HepG2 (cell line): ENCODE results near the gene C3orf22. TPM values are rescaled to one million over a fixed set of nuclear protein-coding genes. Genes with fewer than 3 reads are reported as not detected.

ENCODE experiments used
- ATAC-seq: fragments of 200-7000 bp; cut with Tn5 transposase; 3 replicates; pipeline ENCODE4 v1.9.1; 2020; ENCODE audit warnings: mild to moderate bottlenecking, moderate library complexity
- BruUV-seq: library from RNA; stranded (reverse); fragments of 400-500 nt; replicated peaks from 2 replicates; lab custom pipeline; 2021; lab: Mats Ljungman, UMichigan
- CTCF ChIA-PET: fragments of 300-600 bp; formaldehyde crosslinking; extraction: SDS; loops from one replicate; lab custom pipeline; 2021; ENCODE audit warnings: low total read pairs, inconsistent platforms, low intra/inter-chr PET ratio; lab: Yijun Ruan, JAX
- POLR2A ChIA-PET: fragments of 350-600 bp; sonication (Branson Sonifier 250); formaldehyde crosslinking; loops from one replicate; lab custom pipeline; 2020; ENCODE audit warnings: antibody characterized with exemption, inconsistent platforms; lab: Yijun Ruan, JAX
- DNase-seq: peaks from one replicate; pipeline ENCODE4 v3.0.0-alpha.2; 2015; ENCODE audit warnings: low spot score
- FAIRE-seq: peaks from 3 replicates; lab custom pipeline; 2011; peaks lifted over from hg19 to GRCh38; lab: Jason Lieb, UNC
- H2AFZ ChIP-seq: one replicate; pipeline ENCODE4 v1.6.1; 2011; ENCODE audit warnings: low read length, inconsistent platforms
- H3K27ac ChIP-seq: fragments of 300-600 bp; 3 replicates; pipeline ENCODE4 v1.8.0; 2011; ENCODE audit warnings: mixed run types, mild to moderate bottlenecking, mixed read lengths, low read length, inconsistent platforms; ENCODE audit not compliant: insufficient read depth; ENCODE audit errors: extremely low read length
- H3K27me3 ChIP-seq, 2 experiments: fragments of 200-600 bp in 1 of 2; 2 replicates in 1 of 2; 3 replicates in 1 of 2; pipeline versions ENCODE4 v1.6.0 to v1.8.0; 2011; ENCODE audit warnings: low read length in 2 of 2, mild to moderate bottlenecking in 2 of 2, moderate library complexity in 2 of 2, inconsistent platforms in 1 of 2; ENCODE audit not compliant: insufficient read depth in 2 of 2, control insufficient read depth in 1 of 2
- H3K36me3 ChIP-seq, 2 experiments: fragments of 200-600 bp in 1 of 2; replicated peaks in 1 of 2; 2 replicates in 1 of 2; 3 replicates in 1 of 2; pipeline versions ENCODE4 v1.5.1 to v1.8.0; 2011; ENCODE audit warnings: low read length in 2 of 2, inconsistent platforms in 1 of 2; ENCODE audit not compliant: insufficient read depth in 2 of 2, control insufficient read depth in 1 of 2
- H3K4me1 ChIP-seq: 2 replicates; pipeline ENCODE4 v1.5.1; 2012; ENCODE audit warnings: low read length, inconsistent platforms; ENCODE audit not compliant: insufficient read depth
- H3K4me2 ChIP-seq: 2 replicates; pipeline ENCODE4 v1.6.0; 2011; ENCODE audit warnings: low read depth, low read length, inconsistent platforms
- H3K4me3 ChIP-seq, 3 experiments: fragments of 200-600 bp in 1 of 3; sonication (generic), shearing (Covaris generic) in 1 of 3; replicated peaks in 1 of 3; 2 replicates each; pipeline ENCODE4 v1.5.1; 2011 to 2016; ENCODE audit warnings: low read length in 3 of 3, inconsistent platforms in 2 of 3, low read depth in 2 of 3, mild to moderate bottlenecking in 2 of 3, control low read depth in 1 of 3, mixed read lengths in 1 of 3; ENCODE audit not compliant: insufficient read depth in 1 of 3
- H3K79me2 ChIP-seq: one replicate; pipeline ENCODE4 v1.6.1; 2011; ENCODE audit warnings: low read length, inconsistent platforms; ENCODE audit not compliant: insufficient read depth
- H3K9ac ChIP-seq: 2 replicates; pipeline ENCODE4 v1.6.0; 2011; ENCODE audit warnings: mild to moderate bottlenecking, low read depth, low read length, inconsistent platforms; ENCODE audit not compliant: insufficient read depth
- H3K9me3 ChIP-seq: 2 replicates; pipeline ENCODE4 v1.5.1; 2012; ENCODE audit warnings: mild to moderate bottlenecking, low read length
- H4K20me1 ChIP-seq: 2 replicates; pipeline ENCODE4 v1.6.0; 2011; ENCODE audit warnings: inconsistent platforms, mild to moderate bottlenecking, low read length, moderate library complexity; ENCODE audit not compliant: insufficient read depth
- ARID5B ChIP-seq: IDR thresholded peaks from 2 replicates; pipeline ENCODE4 v1.4.0; 2020; ENCODE audit warnings: mild to moderate bottlenecking, missing genetic modification reagents
- FOXC1 ChIP-seq: sonication (generic); formaldehyde crosslinking; IDR thresholded peaks from 2 replicates; pipeline ENCODE4 v1.8.0; 2022; ENCODE audit warnings: mild to moderate bottlenecking, missing genetic modification reagents, borderline replicate concordance
- IKZF4 ChIP-seq: sonication (generic); formaldehyde crosslinking; IDR thresholded peaks from 2 replicates; pipeline ENCODE4 v1.5.1; 2020; ENCODE audit warnings: borderline replicate concordance, mild to moderate bottlenecking, low read depth, missing genetic modification reagents; ENCODE audit errors: not compliant biosample characterization
- JUNB ChIP-seq: sonication (generic); formaldehyde crosslinking; IDR thresholded peaks from 2 replicates; pipeline ENCODE4 v1.8.0; 2022; ENCODE audit warnings: missing genetic modification reagents, mild to moderate bottlenecking, borderline replicate concordance
- KDM2A ChIP-seq: sonication (generic); formaldehyde crosslinking; IDR thresholded peaks from 2 replicates; pipeline ENCODE4 v1.4.0; 2020; ENCODE audit warnings: low read depth, missing genetic modification reagents, borderline replicate concordance
- KDM3A ChIP-seq: IDR thresholded peaks from 2 replicates; pipeline ENCODE4 v1.6.1; 2018; ENCODE audit warnings: low read depth, missing compliant biosample characterization
- POLR2G ChIP-seq: fragments of 200-400 bp; formaldehyde crosslinking; IDR thresholded peaks from 2 replicates; pipeline ENCODE4 v1.6.1; 2018; ENCODE audit warnings: mild to moderate bottlenecking, low read depth, low read length, moderate library complexity
- SMARCE1 ChIP-seq: fragments of 450-650 bp; IDR thresholded peaks from 2 replicates; pipeline ENCODE4 v1.6.1; 2017; ENCODE audit warnings: borderline replicate concordance
- ZNF263 ChIP-seq: sonication (generic); formaldehyde crosslinking; IDR thresholded peaks from 2 replicates; pipeline ENCODE4 v1.4.0; 2020; ENCODE audit warnings: missing genetic modification reagents
- ZNF430 ChIP-seq: sonication (generic); formaldehyde crosslinking; IDR thresholded peaks from 2 replicates; pipeline ENCODE4 v1.9.0; 2021; ENCODE audit warnings: mild to moderate bottlenecking, missing genetic modification reagents
- ZSCAN20 ChIP-seq: sonication (generic); formaldehyde crosslinking; IDR thresholded peaks from 2 replicates; pipeline ENCODE4 v1.4.0; 2020; ENCODE audit warnings: missing genetic modification reagents, mild to moderate bottlenecking, borderline replicate concordance
- ZSCAN9 ChIP-seq: IDR thresholded peaks from 2 replicates; pipeline ENCODE4 v1.6.1; 2016; ENCODE audit warnings: borderline replicate concordance
- WGBS: methylation state at CpG from one replicate; pipeline ENCODE4 v1.1.6; 2017; ENCODE audit warnings: low lambda C conversion rate; 5-methylcytosine and 5-hydroxymethylcytosine counted together
- in situ Hi-C: cut with HindIII; loops from 2 replicates; pipeline ENCODE4 v1.10.0; 2017; ENCODE audit warnings: low pct_unique_long_range_greater_than_20kb; ENCODE audit not compliant: extremely low pct_ligation_motif_present
- intact Hi-C: fragments of 100-400 bp; cut with micrococcal nuclease; formaldehyde crosslinking; loops from one replicate; pipeline ENCODE4 v1.10.0; 2022; ENCODE audit not compliant: unreplicated experiment
- polyA plus RNA-seq, 8 experiments: library from polyadenylated mRNA; depleted of rRNA in 3 of 8; stranded (reverse) in 7 of 8; unstranded in 1 of 8; fragments of >200 nt; fragmentation: Illumina TruSeq in 4 of 8; extraction: Trizol in 4 of 8; gene quantifications; 2 replicates each; pipeline versions ENCODE4 v1.2.1 to v1.2.3, GENCODE V29; 2011 to 2016; ENCODE audit warnings: low read depth in 4 of 8, missing spikeins in 1 of 8, mixed read lengths in 1 of 8; ENCODE audit not compliant: insufficient read depth in 1 of 8
- total RNA-seq, 5 experiments: library from RNA; depleted of rRNA; stranded (reverse); fragments of >200 nt; fragmentation: Illumina TruSeq; extraction: Trizol; gene quantifications; 2 replicates each; pipeline ENCODE4 v1.2.3, GENCODE V29; 2016; ENCODE audit warnings: low read depth in 1 of 5

C3orf22 gene
- total and polyA plus RNA-seq, 2 of the 13 experiments (the other 11 are each of a cell fraction or from before 2014, with no cell fraction given) = not detected

GRCh38 chr3:126529585-126530170, 29.1 kb downstream of the C3orf22 start:
- intact Hi-C loops (no loop called here), in situ Hi-C loops (no loop called here)
- no peaks in the 10 kb centered on the region for H3K9me3 ChIP-seq
- no peaks in the 10 kb centered on the region for H3K27me3 ChIP-seq
- H3K9ac ChIP-seq = peak overlapping the region; percentile 64
- TF ChIP-seq SMARCE1 = no peak
- peak; percentile 63; the same call in 1 of the 2 replicates for TF ChIP-seq ZNF263 (CRISPR knock-in tag)
- peaks cover 65% of the 10 kb centered on the region for H3K4me1 ChIP-seq
- POLR2A ChIA-PET = interaction anchor here (1.0 to 4.7 kb wide), 8 partner anchors 8 to 175 kb away, joined by 3 to 53 read pairs (median 4); partner anchors contain the start of genes UROC1 and ZXDC
- H3K79me2 ChIP-seq = peaks cover 19% of the 10 kb centered on the region
- H3K4me3 ChIP-seq = peak overlapping the region in 1 of 3 experiments; percentile 50; a peak in 2 of 6 replicates
- no TSS peak for BruUV-seq
- H2AFZ ChIP-seq = no peak overlapping the region
- WGBS = 77% methylated on average over 7 of the region's 7 CpGs
- no peak for DNase-seq
- H3K4me2 ChIP-seq = peak overlapping the region; percentile 73
- CTCF ChIA-PET = no interaction called here
- no peaks in the 10 kb centered on the region; a peak in 2 of 5 replicates for H3K36me3 ChIP-seq
- no peak for FAIRE-seq
- no peak for ATAC-seq
- H4K20me1 ChIP-seq = no peaks in the 10 kb centered on the region; the same call in 1 of the 2 replicates
- H3K27ac ChIP-seq = peak overlapping the region; percentile 88

GRCh38 chr3:126528800-126529541, 29.8 kb downstream of the C3orf22 start:
- DNase-seq (peak; percentile 97), ATAC-seq (peak; percentile 83), FAIRE-seq (peak; percentile 99)
- H3K4me2 ChIP-seq = peak overlapping the region; percentile 73
- intact Hi-C loops (no loop called here), in situ Hi-C loops (no loop called here)
- H4K20me1 ChIP-seq = no peaks in the 10 kb centered on the region
- peak overlapping the region; percentile 88 for H3K27ac ChIP-seq
- ChIA-PET POLR2A (interaction anchor here (0.7 to 4.7 kb wide), 12 partner anchors 9 to 176 kb away, joined by 3 to 53 read pairs (median 4); partner anchors contain the start of genes UROC1 and ZXDC), CTCF (no interaction called here)
- H3K27me3 ChIP-seq = no peaks in the 10 kb centered on the region
- 22% methylated on average over 3 of the region's 14 CpGs for WGBS
- no peaks in the 10 kb centered on the region for H3K9me3 ChIP-seq
- BruUV-seq = no TSS peak
- no peak overlapping the region for H2AFZ ChIP-seq
- H3K79me2 ChIP-seq = peaks cover 20% of the 10 kb centered on the region
- H3K4me3 ChIP-seq = peak overlapping the region in 2 of 3 experiments; percentile 19 to 50; a peak in 3 of 6 replicates
- peaks cover 65% of the 10 kb centered on the region for H3K4me1 ChIP-seq
- peak overlapping the region; percentile 64 for H3K9ac ChIP-seq
- no peaks in the 10 kb centered on the region; a peak in 1 of 5 replicates for H3K36me3 ChIP-seq
- TF ChIP-seq KDM3A (CRISPR knock-in tag) = peak; percentile 64; the same call in 1 of the 2 replicates
- TF ChIP-seq ZSCAN9 (CRISPR knock-in tag) = peak; percentile 76
- TF ChIP-seq IKZF4 (CRISPR knock-in tag) = no peak
- peak; percentile 78 for TF ChIP-seq KDM2A (CRISPR knock-in tag)
- TF ChIP-seq POLR2G = peak; percentile 78
- TF ChIP-seq JUNB (CRISPR knock-in tag) = peak; percentile 59; the same call in 1 of the 2 replicates
- 0 out of 2 replicates have a peak, but pooled peaks have one; percentile 45 for TF ChIP-seq ZSCAN20 (CRISPR knock-in tag)
- peak; percentile 82 for TF ChIP-seq ARID5B (CRISPR knock-in tag)
- TF ChIP-seq ZNF430 (CRISPR knock-in tag) = peak; percentile 43; the same call in 1 of the 2 replicates
- TF ChIP-seq FOXC1 (CRISPR knock-in tag) = peak; percentile 83
